Prostate gland (tissue), 2 donors: ENCODE results near the gene ZCCHC2.

Experiments
- CTCF ChIP-seq, 4 experiments: fragments of 200-600 bp in 2 of 4; fragments of 450-650 bp in 2 of 4; sonication (generic) in 2 of 4; IDR thresholded peaks; 1 replicate in 3 of 4; 2 replicates in 1 of 4; pipeline ENCODE4 v1.5.1; 2016 to 2019; ENCODE audit warnings: antibody characterized with exemption in 4 of 4, mild to moderate bottlenecking in 2 of 4, moderate library complexity in 2 of 4
- POLR2AphosphoS5 ChIP-seq: sonication (generic); formaldehyde crosslinking; IDR thresholded peaks from one replicate; pipeline ENCODE4 v1.6.1; 2017; ENCODE audit warnings: antibody characterized with exemption

GRCh38 chr18:62480927-62481326, 41.9 kb upstream of the ZCCHC2 start:
- no peak for TF ChIP-seq CTCF (IDR thresholded peaks at IDR 0.05)
- no peak for TF ChIP-seq POLR2AphosphoS5
